ENCODE data around the gene GRIA4.

Gene GRIA4

DNA sequence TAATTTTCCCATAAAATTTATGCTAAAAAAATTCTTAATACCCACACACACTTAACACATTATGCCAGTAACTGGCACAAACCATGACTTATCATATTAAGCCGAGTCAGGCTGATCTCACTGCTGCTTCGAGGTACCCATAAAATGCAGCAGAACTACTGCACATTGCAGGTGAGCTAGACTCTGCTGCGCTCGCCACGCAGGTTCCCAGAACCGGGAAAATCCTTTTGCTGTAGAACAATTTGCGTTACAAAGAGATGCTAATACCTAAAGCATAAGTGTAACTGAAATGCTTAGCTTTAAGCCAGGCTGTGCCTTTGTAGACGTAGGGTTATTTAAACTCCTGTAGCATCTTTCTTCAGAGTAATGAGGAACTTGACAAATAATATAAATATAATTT is 211.9 kb downstream of the GRIA4 start:
- no peaks in the 10 kb centered on the region for H4K20me1 ChIP-seq (ENCODE audit: insufficient read depth, low read length, poor library complexity, severe bottlenecking)
- H3K4me1 ChIP-seq (ENCODE audit: insufficient read depth, low read length, poor library complexity, severe bottlenecking) = no peaks in the 10 kb centered on the region
- no peaks in the 10 kb centered on the region for H3K9me3 ChIP-seq (ENCODE audit: insufficient read depth, low read depth, low read length)
- no peak overlapping the region for H2AFZ ChIP-seq (ENCODE audit: low read length)
- H3K4me2 ChIP-seq (ENCODE audit: low read depth, low read length, poor library complexity, severe bottlenecking) = no peak overlapping the region
- no peaks in the 10 kb centered on the region for H3F3A ChIP-seq (ENCODE audit: low read depth)
- no peaks in the 10 kb centered on the region for H3K9me2 ChIP-seq (replicated peaks; ENCODE audit: low read depth, low read length)
- H3K9ac ChIP-seq (ENCODE audit: low read depth, low read length, poor library complexity, severe bottlenecking) = no peak overlapping the region
- H3K79me2 ChIP-seq (ENCODE audit: insufficient read depth, low read length) = no peaks in the 10 kb centered on the region
- no peak for TF ChIP-seq EZH2phosphoT487 (IDR thresholded peaks at IDR 0.05; ENCODE audit: borderline replicate concordance)
- TF ChIP-seq, protein P1, sequence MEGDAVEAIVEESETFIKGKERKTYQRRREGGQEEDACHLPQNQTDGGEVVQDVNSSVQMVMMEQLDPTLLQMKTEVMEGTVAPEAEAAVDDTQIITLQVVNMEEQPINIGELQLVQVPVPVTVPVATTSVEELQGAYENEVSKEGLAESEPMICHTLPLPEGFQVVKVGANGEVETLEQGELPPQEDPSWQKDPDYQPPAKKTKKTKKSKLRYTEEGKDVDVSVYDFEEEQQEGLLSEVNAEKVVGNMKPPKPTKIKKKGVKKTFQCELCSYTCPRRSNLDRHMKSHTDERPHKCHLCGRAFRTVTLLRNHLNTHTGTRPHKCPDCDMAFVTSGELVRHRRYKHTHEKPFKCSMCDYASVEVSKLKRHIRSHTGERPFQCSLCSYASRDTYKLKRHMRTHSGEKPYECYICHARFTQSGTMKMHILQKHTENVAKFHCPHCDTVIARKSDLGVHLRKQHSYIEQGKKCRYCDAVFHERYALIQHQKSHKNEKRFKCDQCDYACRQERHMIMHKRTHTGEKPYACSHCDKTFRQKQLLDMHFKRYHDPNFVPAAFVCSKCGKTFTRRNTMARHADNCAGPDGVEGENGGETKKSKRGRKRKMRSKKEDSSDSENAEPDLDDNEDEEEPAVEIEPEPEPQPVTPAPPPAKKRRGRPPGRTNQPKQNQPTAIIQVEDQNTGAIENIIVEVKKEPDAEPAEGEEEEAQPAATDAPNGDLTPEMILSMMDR (conservative IDR thresholded peaks at IDR 0.05; ENCODE audit: low read length) = no peak
- no peaks in the 10 kb centered on the region for H3K36me3 ChIP-seq (ENCODE audit: insufficient read depth, low read length)
- H3K27me3 ChIP-seq (ENCODE audit: insufficient read depth, low read length, poor library complexity, severe bottlenecking) = no peaks in the 10 kb centered on the region
- H3K4me3 ChIP-seq (ENCODE audit: low read length, poor library complexity, severe bottlenecking) = no peak overlapping the region

DNA sequence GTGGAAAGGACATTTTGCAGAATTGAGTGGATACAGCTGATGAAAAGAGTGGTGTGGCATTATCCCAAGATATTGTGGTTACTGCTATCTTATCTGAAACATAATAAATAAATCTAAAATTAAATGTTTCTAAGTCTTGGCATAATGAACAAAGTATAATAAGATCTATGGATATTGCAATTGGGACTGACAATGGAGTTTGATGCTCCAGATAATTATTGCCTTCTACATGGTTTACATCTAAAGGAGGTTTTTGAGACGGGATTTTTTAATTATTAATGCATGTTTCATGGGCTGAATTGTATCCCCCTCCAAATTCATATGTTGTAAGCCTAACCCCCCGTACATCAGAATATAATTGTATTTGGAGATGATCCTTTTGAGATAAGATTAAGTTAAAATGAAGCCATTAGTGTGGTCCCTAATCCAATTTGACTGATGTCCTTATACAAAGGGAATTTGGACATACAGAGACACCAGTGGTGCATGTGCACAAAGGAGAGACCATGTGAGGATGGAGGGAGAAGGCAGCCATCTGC is 213.7 kb downstream of the GRIA4 start:
- no peaks in the 10 kb centered on the region for H3K27me3 ChIP-seq (ENCODE audit: insufficient read depth, low read length, poor library complexity, severe bottlenecking)

DNA sequence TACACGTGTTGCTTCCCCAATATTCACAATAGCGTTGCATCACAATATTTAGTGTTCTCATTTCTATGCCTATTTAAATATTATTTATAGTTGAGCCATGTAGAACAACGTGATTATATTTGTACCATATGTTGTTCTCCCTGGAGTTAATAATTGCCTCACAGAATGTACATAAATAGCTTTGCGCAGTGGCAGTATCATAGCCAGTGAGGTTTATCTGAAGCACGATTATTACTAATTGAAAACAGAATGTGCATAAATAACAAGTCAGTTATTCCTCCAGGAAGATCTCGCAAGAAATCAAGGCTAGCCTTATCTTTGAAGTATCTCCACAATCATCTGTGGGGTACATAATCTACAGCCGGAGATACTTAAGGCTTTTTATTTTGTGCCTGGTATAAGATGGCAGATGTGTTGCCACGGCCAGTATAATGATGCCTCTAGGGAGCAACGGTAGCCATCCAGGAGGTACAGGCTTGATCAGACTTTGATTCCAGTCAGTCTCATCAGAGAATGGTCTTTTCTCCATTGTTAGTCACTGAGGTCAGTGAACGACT is 214.7 kb downstream of the GRIA4 start:
- TF ChIP-seq, protein P1 (conservative IDR thresholded peaks at IDR 0.05; ENCODE audit: low read length) = no peak
- no peak for TF ChIP-seq EZH2phosphoT487 (IDR thresholded peaks at IDR 0.05; ENCODE audit: borderline replicate concordance)
- no peak overlapping the region for H3K4me2 ChIP-seq (ENCODE audit: low read depth, low read length, poor library complexity, severe bottlenecking)
- no peak overlapping the region for H3K4me3 ChIP-seq (ENCODE audit: low read length, poor library complexity, severe bottlenecking)
- H3K4me1 ChIP-seq (ENCODE audit: insufficient read depth, low read length, poor library complexity, severe bottlenecking) = no peaks in the 10 kb centered on the region
- H3K27me3 ChIP-seq (ENCODE audit: insufficient read depth, low read length, poor library complexity, severe bottlenecking) = no peaks in the 10 kb centered on the region
- no peak overlapping the region for H2AFZ ChIP-seq (ENCODE audit: low read length)
- H3K36me3 ChIP-seq (ENCODE audit: insufficient read depth, low read length) = no peaks in the 10 kb centered on the region
- H3K9me3 ChIP-seq (ENCODE audit: insufficient read depth, low read depth, low read length) = no peaks in the 10 kb centered on the region
- no peak overlapping the region for H3K9ac ChIP-seq (ENCODE audit: low read depth, low read length, poor library complexity, severe bottlenecking)
- H3K79me2 ChIP-seq (ENCODE audit: insufficient read depth, low read length) = no peaks in the 10 kb centered on the region
- H4K20me1 ChIP-seq (ENCODE audit: insufficient read depth, low read length, poor library complexity, severe bottlenecking) = no peaks in the 10 kb centered on the region
- H3F3A ChIP-seq (ENCODE audit: low read depth) = no peaks in the 10 kb centered on the region
- H3K9me2 ChIP-seq (replicated peaks; ENCODE audit: low read depth, low read length) = no peaks in the 10 kb centered on the region

More for the DNA sequence above, 213.7 kb downstream of the GRIA4 start:
- no peaks in the 10 kb centered on the region for H3F3A ChIP-seq (ENCODE audit: low read depth)
- H3K4me3 ChIP-seq (ENCODE audit: low read length, poor library complexity, severe bottlenecking) = no peak overlapping the region
- no peak overlapping the region for H3K9ac ChIP-seq (ENCODE audit: low read depth, low read length, poor library complexity, severe bottlenecking)
- H3K36me3 ChIP-seq (ENCODE audit: insufficient read depth, low read length) = no peaks in the 10 kb centered on the region
- H3K4me2 ChIP-seq (ENCODE audit: low read depth, low read length, poor library complexity, severe bottlenecking) = no peak overlapping the region
- no peaks in the 10 kb centered on the region for H3K79me2 ChIP-seq (ENCODE audit: insufficient read depth, low read length)
- TF ChIP-seq, protein P1 (conservative IDR thresholded peaks at IDR 0.05; ENCODE audit: low read length) = no peak
- no peak for TF ChIP-seq EZH2phosphoT487 (IDR thresholded peaks at IDR 0.05; ENCODE audit: borderline replicate concordance)
- H4K20me1 ChIP-seq (ENCODE audit: insufficient read depth, low read length, poor library complexity, severe bottlenecking) = no peaks in the 10 kb centered on the region
- no peak overlapping the region for H2AFZ ChIP-seq (ENCODE audit: low read length)
- H3K9me3 ChIP-seq (ENCODE audit: insufficient read depth, low read depth, low read length) = no peaks in the 10 kb centered on the region
- H3K4me1 ChIP-seq (ENCODE audit: insufficient read depth, low read length, poor library complexity, severe bottlenecking) = no peaks in the 10 kb centered on the region
- no peaks in the 10 kb centered on the region for H3K9me2 ChIP-seq (replicated peaks; ENCODE audit: low read depth, low read length)

Measured in Loucy (cell line).